HepG2 (cell line): ENCODE measurements around the gene FAM174B. TPM values are rescaled to one million over a fixed set of nuclear protein-coding genes. Genes with fewer than 3 reads are reported as not detected.
A peak's percentile ranks its signal among the peaks of the same experiment; 100 is the strongest.

Experiments used
- DZIP1 ChIP-seq: sonication (generic); formaldehyde crosslinking; IDR thresholded peaks from 2 replicates; pipeline ENCODE4 v1.5.0; 2020; ENCODE audit warnings: mild to moderate bottlenecking, missing genetic modification reagents
- HNRNPLL ChIP-seq: fragments of 200-400 bp; formaldehyde crosslinking; IDR thresholded peaks from 2 replicates; pipeline ENCODE4 v1.6.1; 2017; ENCODE audit warnings: mild to moderate bottlenecking, low read depth, low read length; ENCODE audit not compliant: poor library complexity, severe bottlenecking
- HOXA5 ChIP-seq: sonication (generic); formaldehyde crosslinking; IDR thresholded peaks from 2 replicates; pipeline ENCODE4 v1.4.0; 2020; ENCODE audit warnings: missing genetic modification reagents
- NR0B2 ChIP-seq: sonication (generic); formaldehyde crosslinking; IDR thresholded peaks from 2 replicates; pipeline ENCODE4 v1.4.0; 2020; ENCODE audit warnings: mild to moderate bottlenecking, missing genetic modification reagents
- NRL ChIP-seq: sonication (generic); formaldehyde crosslinking; IDR thresholded peaks from 2 replicates; pipeline ENCODE4 v1.5.0; 2020; ENCODE audit warnings: missing genetic modification reagents, mild to moderate bottlenecking, moderate library complexity, borderline replicate concordance
- PHF20 ChIP-seq: sonication (generic); formaldehyde crosslinking; IDR thresholded peaks from 2 replicates; pipeline ENCODE4 v1.5.0; 2020; ENCODE audit warnings: mild to moderate bottlenecking, missing genetic modification reagents
- RFX5 ChIP-seq: IDR thresholded peaks from 2 replicates; pipeline ENCODE4 v1.6.1; 2011; ENCODE audit warnings: low read depth, low read length, improper control_type of control experiment
- RFXAP ChIP-seq: sonication (generic); formaldehyde crosslinking; IDR thresholded peaks from 2 replicates; pipeline ENCODE4 v1.4.0; 2020; ENCODE audit warnings: missing genetic modification reagents, borderline replicate concordance
- SNAPC4 ChIP-seq: sonication (generic); formaldehyde crosslinking; IDR thresholded peaks from 2 replicates; pipeline ENCODE4 v1.4.0; 2020; ENCODE audit warnings: mild to moderate bottlenecking, missing genetic modification reagents
- SRF ChIP-seq: IDR thresholded peaks from 2 replicates; pipeline ENCODE4 v1.6.1; 2011; ENCODE audit warnings: mild to moderate bottlenecking, low read depth, low read length, moderate library complexity
- ZNF441 ChIP-seq: sonication (generic); formaldehyde crosslinking; IDR thresholded peaks from 2 replicates; pipeline ENCODE4 v1.7.0; 2021; ENCODE audit warnings: missing genetic modification reagents, borderline replicate concordance
- ZNF484 ChIP-seq: sonication (generic); formaldehyde crosslinking; IDR thresholded peaks from 2 replicates; pipeline ENCODE4 v1.5.1; 2020; ENCODE audit warnings: mild to moderate bottlenecking, low read depth, missing genetic modification reagents, borderline replicate concordance
- ZNF687 ChIP-seq: sonication (generic); formaldehyde crosslinking; IDR thresholded peaks from 2 replicates; pipeline ENCODE4 v1.5.1; 2020; ENCODE audit warnings: mild to moderate bottlenecking, missing genetic modification reagents, moderate library complexity
- ZNF724P ChIP-seq: sonication (generic); formaldehyde crosslinking; IDR thresholded peaks from 2 replicates; pipeline ENCODE4 v1.8.0; 2022; ENCODE audit warnings: missing genetic modification reagents, borderline replicate concordance
- ZSCAN22 ChIP-seq: sonication (generic); formaldehyde crosslinking; IDR thresholded peaks from 2 replicates; pipeline ENCODE4 v1.4.0; 2020; ENCODE audit warnings: mild to moderate bottlenecking, missing genetic modification reagents
- polyA plus RNA-seq, 8 experiments: library from polyadenylated mRNA; depleted of rRNA in 3 of 8; stranded (reverse) in 7 of 8; unstranded in 1 of 8; fragments of >200 nt; fragmentation: Illumina TruSeq in 4 of 8; extraction: Trizol in 4 of 8; gene quantifications; 2 replicates each; pipeline versions ENCODE4 v1.2.1 to v1.2.3, GENCODE V29; 2011 to 2016; ENCODE audit warnings: low read depth in 4 of 8, missing spikeins in 1 of 8, mixed read lengths in 1 of 8; ENCODE audit not compliant: insufficient read depth in 1 of 8
- total RNA-seq, 5 experiments: library from RNA; depleted of rRNA; stranded (reverse); fragments of >200 nt; fragmentation: Illumina TruSeq; extraction: Trizol; gene quantifications; 2 replicates each; pipeline ENCODE4 v1.2.3, GENCODE V29; 2016; ENCODE audit warnings: low read depth in 1 of 5

The FAM174B gene
- total and polyA plus RNA-seq, 2 of the 13 experiments (the other 11 are each of a cell fraction or from before 2014, with no cell fraction given): 0.90 to 2.1 TPM

- TF ChIP-seq SRF (no peak), NR0B2 (CRISPR knock-in tag) (no peak), PHF20 (no peak), ZNF441 (CRISPR knock-in tag) (no peak), ZNF687 (peak; percentile 79), HOXA5 (CRISPR knock-in tag) (no peak), ZNF484 (no peak), ZNF724P (no peak), RFXAP (CRISPR knock-in tag) (0 out of 2 replicates have a peak, but pooled peaks have one; percentile 47), HNRNPLL (peak; percentile 20), SNAPC4 (CRISPR knock-in tag) (no peak), DZIP1 (CRISPR knock-in tag) (no peak), ZSCAN22 (CRISPR knock-in tag) (no peak), RFX5 (no peak), NRL (CRISPR knock-in tag) (no peak)
Measured at GRCh38 chr15:92617549-92618520, 37.7 kb downstream of the FAM174B start (continued).
